AML-193 (cell line): ENCODE measurements around the gene CD19.
"Not testable (repeated sequence)": the region's sequence is repeated elsewhere in the genome, so short reads cannot be mapped to it uniquely, and the experiment has no call there.

Experiments
- DNase-seq, 2 experiments: peaks; one replicate each; lab custom pipeline; 2025; lab: John Stamatoyannopoulos, UW

CD19 gene

DNA sequence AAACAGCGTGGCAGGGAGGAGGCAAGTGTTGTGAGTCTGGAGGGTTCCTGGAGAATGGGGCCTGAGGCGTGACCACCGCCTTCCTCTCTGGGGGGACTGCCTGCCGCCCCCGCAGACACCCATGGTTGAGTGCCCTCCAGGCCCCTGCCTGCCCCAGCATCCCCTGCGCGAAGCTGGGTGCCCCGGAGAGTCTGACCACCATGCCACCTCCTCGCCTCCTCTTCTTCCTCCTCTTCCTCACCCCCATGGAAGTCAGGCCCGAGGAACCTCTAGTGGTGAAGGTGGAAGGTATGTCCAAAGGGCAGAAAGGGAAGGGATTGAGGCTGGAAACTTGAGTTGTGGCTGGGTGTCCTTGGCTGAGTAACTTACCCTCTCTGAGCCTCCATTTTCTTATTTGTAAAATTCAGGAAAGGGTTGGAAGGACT lies at the start of gene CD19:
TSS of gene CD19 (plus strand) at position 171 of the 425 bp plus-strand sequence. CDS start at position 201, 30 bp downstream.
- DNase-seq = no peak

DNA sequence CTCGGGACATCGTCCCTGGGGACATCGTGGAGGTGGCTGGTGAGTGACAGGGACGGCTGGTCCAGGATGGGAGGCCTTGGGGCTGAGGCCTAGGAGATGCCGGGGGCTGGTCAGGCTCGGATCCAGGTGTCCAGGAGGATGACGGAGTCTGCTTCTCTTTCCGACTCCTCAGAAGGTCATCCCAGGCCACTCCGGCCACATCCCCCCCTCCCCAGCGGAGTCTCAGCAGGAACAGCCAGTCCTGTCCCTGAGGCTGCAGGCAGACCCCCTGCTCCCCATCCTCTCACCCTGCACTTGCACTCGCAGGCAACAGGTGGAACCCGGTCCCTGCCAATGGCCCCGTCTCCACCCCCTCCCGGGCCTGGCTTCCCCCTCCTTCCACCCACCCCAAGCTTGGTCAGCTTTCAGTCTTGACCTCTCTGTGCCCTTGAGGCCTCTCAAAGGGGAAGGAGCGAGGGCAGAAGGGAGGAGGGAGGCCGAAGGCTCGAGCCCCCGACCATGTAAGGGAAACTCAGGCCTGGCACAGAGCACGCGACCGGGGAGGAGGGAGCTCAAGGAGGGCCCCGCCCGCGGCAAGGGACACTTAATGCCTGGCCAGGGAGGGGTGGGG lies 49.1 kb upstream of the CD19 start:
- DNase-seq = no peak

- DNase-seq = no peak
Measured at GRCh38 chr16:28883221-28883996, 48.4 kb upstream of the CD19 start.

GRCh38 chr16:28884045-28884444 lies 47.7 kb upstream of the CD19 start:
- no peak for DNase-seq

DNA sequence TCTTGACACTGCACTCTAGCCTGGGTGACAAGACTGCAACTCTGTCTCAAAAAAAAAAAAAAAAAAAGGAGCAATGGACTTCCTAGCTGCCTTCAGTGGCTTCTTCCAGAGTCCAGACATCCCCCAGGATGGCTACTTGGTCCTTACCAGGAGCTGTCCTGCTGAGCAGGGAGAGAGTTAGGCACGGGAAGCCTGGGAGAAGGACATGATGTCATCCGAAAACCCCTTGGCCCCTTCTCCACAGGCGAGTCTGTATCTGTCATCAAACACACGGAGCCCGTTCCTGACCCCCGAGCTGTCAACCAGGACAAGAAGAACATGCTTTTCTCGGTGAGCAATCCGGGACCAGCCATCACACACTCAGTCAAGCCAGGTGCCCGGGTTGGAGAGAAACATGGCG lies 44.8 kb upstream of the CD19 start:
- DNase-seq = no peak

DNA sequence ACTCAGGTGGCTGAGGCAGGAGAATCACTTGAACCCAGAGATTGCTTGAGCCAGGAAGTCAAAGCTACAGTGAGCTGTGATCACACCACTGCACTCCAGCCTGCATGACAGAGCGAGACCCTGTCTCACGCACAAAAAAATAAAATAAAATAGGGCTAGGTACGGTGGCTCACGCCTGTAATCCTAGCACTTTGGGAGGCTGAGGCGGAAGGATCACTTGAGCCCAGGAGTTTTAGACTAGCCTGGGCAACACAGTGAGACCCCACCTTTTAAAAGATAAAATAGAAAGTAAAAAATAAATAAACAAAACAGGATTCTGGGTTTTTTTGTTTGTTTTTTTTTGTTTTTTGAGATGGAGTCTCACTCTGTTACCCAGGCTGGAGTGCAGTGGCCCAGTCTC lies 41.4 kb upstream of the CD19 start:
- DNase-seq = not testable (repeated sequence)

GRCh38 chr16:28891964-28892890 lies 39.5 kb upstream of the CD19 start:
- DNase-seq = no peak

DNA sequence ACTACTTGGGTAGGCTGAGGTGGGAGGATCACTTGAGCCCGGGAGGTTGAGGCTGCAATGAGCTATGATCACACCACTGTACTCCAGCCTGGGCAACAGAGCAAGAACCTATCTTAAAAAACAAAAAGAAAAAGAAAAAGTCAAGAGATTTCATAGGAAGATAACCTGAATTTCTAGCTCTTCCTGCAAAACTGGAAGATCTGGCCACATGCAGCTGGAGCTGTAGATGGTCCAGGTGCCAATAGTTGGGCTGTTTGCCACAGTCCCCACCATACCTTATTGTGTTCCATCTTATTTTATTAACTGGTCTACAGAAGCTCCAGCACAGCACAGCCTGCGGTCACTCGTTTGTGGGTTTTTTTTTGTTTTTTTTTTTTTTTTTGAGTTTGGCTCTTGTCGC lies 38.5 kb upstream of the CD19 start:
- no peak for DNase-seq

DNA sequence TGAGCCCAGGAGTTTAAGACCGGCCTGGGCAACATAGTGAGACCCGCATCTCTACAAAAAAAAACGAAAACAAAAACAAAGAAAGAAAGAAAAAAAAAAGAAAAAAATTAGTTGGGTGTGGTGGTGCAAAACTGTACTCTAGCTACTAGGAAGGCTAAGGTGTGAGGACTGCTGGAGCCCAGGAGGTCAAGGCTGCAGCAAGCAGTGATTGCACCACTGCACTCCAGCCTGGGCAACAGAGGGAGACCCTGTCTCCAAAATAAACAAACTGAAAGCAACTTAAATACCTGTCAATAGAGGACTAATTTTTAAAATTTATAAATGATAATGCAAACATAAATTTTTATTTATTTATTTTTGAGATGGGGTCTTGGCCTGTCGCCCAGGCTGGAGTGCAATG lies 36.2 kb upstream of the CD19 start:
- DNase-seq = no peak

GRCh38 chr16:28897826-28898225 lies 33.9 kb upstream of the CD19 start:
- no peak for DNase-seq

- no peak for DNase-seq
Measured at GRCh38 chr16:28898266-28898665, 33.5 kb upstream of the CD19 start.

DNA sequence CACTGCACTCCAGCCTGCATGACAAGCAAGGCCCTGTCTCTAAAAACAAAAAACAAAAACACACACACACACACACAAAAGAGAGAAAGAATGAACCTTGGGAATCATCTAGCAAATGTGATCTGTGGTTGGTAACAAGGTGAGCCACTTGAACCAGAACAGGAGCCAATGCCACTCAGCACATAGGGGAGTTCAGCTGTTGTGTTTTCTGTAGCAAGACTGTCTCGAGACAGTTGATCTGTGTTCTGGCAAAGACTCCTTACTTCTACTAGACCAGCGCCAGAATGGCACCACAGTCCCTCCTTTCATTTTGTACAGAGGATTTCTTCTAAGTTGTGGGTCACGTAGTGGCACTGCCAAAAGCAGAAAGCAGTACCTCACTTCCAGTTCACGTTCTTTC lies 32.8 kb upstream of the CD19 start:
- DNase-seq = no peak

DNA sequence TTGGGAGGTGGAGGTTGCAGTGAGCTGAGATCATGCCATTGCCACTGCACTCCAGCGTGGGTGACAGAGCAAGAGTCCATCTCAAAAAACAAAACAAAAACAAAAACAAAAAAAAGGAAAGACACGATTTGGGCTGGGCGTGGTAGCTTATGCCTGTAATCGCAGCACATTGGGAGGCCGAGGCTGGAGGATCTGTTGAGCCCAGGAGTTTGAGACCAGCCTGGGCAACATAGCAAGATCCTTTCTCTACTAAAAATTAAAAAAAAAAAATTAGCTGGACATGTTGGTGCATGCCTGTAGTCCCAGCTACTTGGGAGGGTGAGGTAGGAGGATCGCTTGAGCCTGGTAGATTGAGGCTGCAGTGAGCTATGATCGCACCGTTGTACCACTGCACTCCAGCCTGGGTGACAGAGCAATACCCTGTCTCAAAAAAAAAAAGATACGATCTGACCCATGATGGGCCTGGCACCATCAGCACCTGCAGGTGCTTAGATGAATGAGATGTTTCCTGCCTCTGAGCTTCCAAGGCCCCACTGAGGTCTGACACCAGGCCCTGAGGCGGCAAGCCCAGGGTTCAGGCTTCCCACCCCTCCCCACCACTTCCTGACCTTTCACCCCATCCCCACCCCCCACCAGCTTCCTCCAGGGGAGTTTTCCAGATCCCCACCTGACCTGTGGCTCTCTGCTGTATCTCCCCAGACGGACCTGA lies 31.7 kb upstream of the CD19 start:
- DNase-seq = no peak

DNA sequence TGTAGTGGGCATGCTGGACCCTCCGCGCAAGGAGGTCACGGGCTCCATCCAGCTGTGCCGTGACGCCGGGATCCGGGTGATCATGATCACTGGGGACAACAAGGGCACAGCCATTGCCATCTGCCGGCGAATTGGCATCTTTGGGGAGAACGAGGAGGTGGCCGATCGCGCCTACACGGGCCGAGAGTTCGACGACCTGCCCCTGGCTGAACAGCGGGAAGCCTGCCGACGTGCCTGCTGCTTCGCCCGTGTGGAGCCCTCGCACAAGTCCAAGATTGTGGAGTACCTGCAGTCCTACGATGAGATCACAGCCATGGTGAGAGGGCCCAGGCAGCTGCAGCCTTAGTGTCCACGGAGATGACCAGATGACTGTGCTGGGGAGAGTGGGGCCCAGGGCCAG lies 31.2 kb upstream of the CD19 start:
- no peak for DNase-seq

DNA sequence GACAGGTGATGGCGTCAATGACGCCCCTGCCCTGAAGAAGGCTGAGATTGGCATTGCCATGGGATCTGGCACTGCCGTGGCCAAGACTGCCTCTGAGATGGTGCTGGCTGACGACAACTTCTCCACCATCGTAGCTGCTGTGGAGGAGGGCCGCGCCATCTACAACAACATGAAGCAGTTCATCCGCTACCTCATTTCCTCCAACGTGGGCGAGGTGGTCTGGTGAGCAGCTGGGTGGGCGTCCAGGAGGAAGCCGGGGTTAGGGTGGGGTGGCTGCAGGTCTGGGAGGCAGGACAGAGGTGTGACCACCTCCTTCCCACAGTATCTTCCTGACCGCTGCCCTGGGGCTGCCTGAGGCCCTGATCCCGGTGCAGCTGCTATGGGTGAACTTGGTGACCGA lies 29.9 kb upstream of the CD19 start:
- DNase-seq = no peak

DNA sequence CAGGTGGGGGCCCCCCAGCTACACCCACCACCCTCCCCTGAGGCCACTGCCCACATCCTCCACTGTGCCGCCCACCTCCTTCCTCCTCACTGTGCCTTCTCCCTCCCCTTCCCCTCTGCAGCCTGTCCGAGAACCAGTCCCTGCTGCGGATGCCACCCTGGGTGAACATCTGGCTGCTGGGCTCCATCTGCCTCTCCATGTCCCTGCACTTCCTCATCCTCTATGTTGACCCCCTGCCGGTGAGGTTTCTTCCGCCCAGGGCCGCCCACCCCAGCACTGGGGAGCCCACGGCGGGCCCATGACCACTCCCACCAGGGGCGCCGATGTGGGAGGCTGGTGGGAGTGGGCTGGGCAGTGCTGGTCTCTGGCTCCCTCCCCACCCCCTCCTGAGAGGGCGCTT lies 28.9 kb upstream of the CD19 start:
- DNase-seq = no peak

DNA sequence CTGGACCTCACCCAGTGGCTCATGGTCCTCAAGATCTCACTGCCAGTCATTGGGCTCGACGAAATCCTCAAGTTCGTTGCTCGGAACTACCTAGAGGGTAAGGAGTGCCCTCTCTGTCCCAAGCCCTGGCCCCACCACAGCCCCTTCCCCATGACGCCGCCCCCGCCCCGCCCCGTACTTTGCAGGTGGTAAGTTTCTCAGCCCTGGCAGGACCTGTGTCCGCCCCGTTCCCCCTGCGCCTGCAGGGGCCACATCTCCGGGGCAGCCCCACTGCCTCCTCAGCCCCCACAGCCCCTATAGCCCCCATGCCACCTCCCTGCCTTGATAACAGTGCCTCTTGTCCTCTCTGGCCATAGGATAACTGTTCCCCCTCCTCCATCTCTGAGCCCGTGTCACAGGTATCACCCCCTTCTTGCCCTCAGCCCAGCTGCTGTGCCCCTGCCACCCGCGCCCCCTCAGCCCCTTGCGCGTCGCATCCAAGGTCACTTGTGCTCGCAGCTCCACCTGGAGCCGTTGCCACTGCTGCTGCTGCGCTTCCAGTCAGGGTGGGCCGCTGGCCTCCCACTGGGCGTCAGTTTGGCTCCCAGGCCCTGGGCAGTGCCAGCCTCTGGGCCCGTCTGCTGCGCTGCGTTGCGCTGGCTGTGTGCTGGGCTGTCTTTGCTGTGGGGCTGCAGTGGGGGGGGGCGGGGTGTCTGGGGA lies 28.3 kb upstream of the CD19 start:
- DNase-seq = no peak

GRCh38 chr16:28904363-28904762 lies 27.4 kb upstream of the CD19 start:
- DNase-seq = no peak

- DNase-seq = no peak
Measured at GRCh38 chr16:28904828-28905227, 26.9 kb upstream of the CD19 start.

DNA sequence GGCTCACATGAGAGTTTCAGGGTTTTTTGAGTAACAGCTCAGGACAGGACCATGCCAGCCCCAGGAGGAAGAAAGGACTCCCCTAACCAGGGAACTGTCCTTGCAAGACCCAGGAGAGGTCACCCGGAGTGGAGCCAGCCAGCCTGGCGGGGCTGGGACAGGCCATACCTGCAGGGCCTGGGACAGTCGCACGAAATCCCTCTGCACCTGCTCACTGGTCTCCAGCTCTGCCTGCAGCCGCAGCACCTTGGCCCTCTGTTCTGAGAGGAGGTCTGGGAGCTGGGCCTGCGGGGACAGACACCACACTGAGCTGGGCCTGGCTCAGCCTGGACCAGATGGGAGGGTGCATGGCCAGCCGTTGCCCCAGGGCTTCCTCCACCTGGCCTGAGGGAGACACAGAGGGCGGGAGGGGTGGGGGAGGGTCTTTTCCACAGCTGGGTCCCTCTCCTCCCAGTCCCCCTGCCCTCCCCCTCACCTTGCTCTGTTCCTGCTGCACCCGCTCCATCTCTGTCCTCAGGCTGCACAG lies 26.5 kb upstream of the CD19 start:
- no peak for DNase-seq

GRCh38 chr16:28905800-28906372 lies 25.9 kb upstream of the CD19 start:
- DNase-seq = no peak
